Activated B cell treated with CpG ODN at 0.5 μM for 24 hours (primary cell): ENCODE measurements around the gene ADM. TPM values are rescaled to one million over a fixed set of nuclear protein-coding genes. Genes with fewer than 3 reads are reported as not detected.

Experiments
- ATAC-seq: fragments of 200-7000 bp; cut with Tn5 transposase; one replicate; pipeline ENCODE4 v1.10.0; 2021; ENCODE audit warnings: low read depth, mild to moderate bottlenecking, moderate library complexity
- CTCF ChIA-PET: fragments of 350-600 bp; sonication (Branson Sonifier 250); formaldehyde crosslinking; loops from one replicate; lab custom pipeline; 2021; ENCODE audit warnings: antibody characterized with exemption; lab: Charles Lee
- POLR2A ChIA-PET: fragments of 350-600 bp; sonication (Branson Sonifier 250); formaldehyde crosslinking; loops from one replicate; lab custom pipeline; 2021; ENCODE audit warnings: antibody characterized with exemption; lab: Charles Lee
- DNase-seq: peaks from one replicate; pipeline ENCODE4 v3.0.0; 2022
- H3K27ac Mint-ChIP-seq: one replicate; pipeline ENCODE4 v1.8.0; 2020; ENCODE audit warnings: mixed read lengths
- H3K27me3 Mint-ChIP-seq: one replicate; pipeline ENCODE4 v1.8.0; 2021; ENCODE audit warnings: mixed read lengths
- H3K36me3 Mint-ChIP-seq: one replicate; pipeline ENCODE4 v1.8.0; 2021; ENCODE audit warnings: low read depth, mixed read lengths
- H3K4me1 Mint-ChIP-seq: one replicate; pipeline ENCODE4 v1.8.0; 2021; ENCODE audit warnings: mixed read lengths
- H3K4me3 Mint-ChIP-seq: one replicate; pipeline ENCODE4 v1.8.0; 2020; ENCODE audit warnings: mild to moderate bottlenecking, mixed read lengths
- H3K9me3 Mint-ChIP-seq: one replicate; pipeline ENCODE4 v1.8.0; 2020; ENCODE audit warnings: mixed read lengths
- CTCF ChIP-seq: fragments of 200-600 bp; IDR thresholded peaks from one replicate; pipeline ENCODE4 v1.8.0; 2022; ENCODE audit warnings: antibody characterized with exemption, mild to moderate bottlenecking
- intact Hi-C: fragments of 100-400 bp; cut with micrococcal nuclease; formaldehyde crosslinking; loops from one replicate; pipeline ENCODE4 v1.15.1; 2024
- total RNA-seq: library from RNA; stranded (reverse); gene quantifications from 2 replicates; pipeline ENCODE4 v1.2.3, GENCODE V29; 2022

The ADM gene
- total RNA-seq, 1 donor from 2014 or later, result 1.2 TPM

- no peak for DNase-seq
- H3K4me1 Mint-ChIP-seq, result peaks cover 5% of the 10 kb centered on the region
- H3K27ac Mint-ChIP-seq, result no peak overlapping the region
- H3K36me3 Mint-ChIP-seq, result no peaks in the 10 kb centered on the region
- intact Hi-C loops, result no loop called here
- peaks cover 12% of the 10 kb centered on the region for H3K27me3 Mint-ChIP-seq
- ATAC-seq, result no peak
- TF ChIP-seq CTCF, result no peak
- no peak overlapping the region for H3K4me3 Mint-ChIP-seq
- no peaks in the 10 kb centered on the region for H3K9me3 Mint-ChIP-seq
- POLR2A ChIA-PET, result no interaction called here
- CTCF ChIA-PET, result interaction anchor here (1.6 kb wide), 1 partner anchor 42 kb away, joined by 4 read pairs; no protein-coding TSS in a partner anchor
Observed at GRCh38 chr11:10350334-10350733, 45.5 kb downstream of the ADM start.

GRCh38 chr11:10351435-10351764 lies 46.5 kb downstream of the ADM start:
- H3K4me3 Mint-ChIP-seq, result no peak overlapping the region
- peaks cover 14% of the 10 kb centered on the region for H3K27me3 Mint-ChIP-seq
- no peaks in the 10 kb centered on the region for H3K9me3 Mint-ChIP-seq
- peaks cover 5% of the 10 kb centered on the region for H3K4me1 Mint-ChIP-seq
- no peak for DNase-seq
- POLR2A ChIA-PET, result no interaction called here
- intact Hi-C loops, result no loop called here
- ATAC-seq, result no peak
- CTCF ChIA-PET, result no interaction called here
- no peak for TF ChIP-seq CTCF
- H3K36me3 Mint-ChIP-seq, result no peaks in the 10 kb centered on the region
- no peak overlapping the region for H3K27ac Mint-ChIP-seq

GRCh38 chr11:10351765-10352641 lies 47.1 kb downstream of the ADM start:
- Mint-ChIP-seq H3K4me3 (no peak overlapping the region), H3K36me3 (no peaks in the 10 kb centered on the region), H3K4me1 (peaks cover 5% of the 10 kb centered on the region), H3K9me3 (no peaks in the 10 kb centered on the region), H3K27me3 (peaks cover 17% of the 10 kb centered on the region), H3K27ac (no peak overlapping the region)
- CTCF ChIA-PET, result no interaction called here
- intact Hi-C loops, result no loop called here
- ATAC-seq (no peak), DNase-seq (no peak)
- no peak for TF ChIP-seq CTCF
- POLR2A ChIA-PET, result no interaction called here

- Mint-ChIP-seq H3K36me3 (no peaks in the 10 kb centered on the region), H3K27ac (no peak overlapping the region), H3K4me1 (peaks cover 5% of the 10 kb centered on the region), H3K27me3 (peaks cover 18% of the 10 kb centered on the region), H3K9me3 (no peaks in the 10 kb centered on the region), H3K4me3 (no peak overlapping the region)
- intact Hi-C loops, result no loop called here
- ATAC-seq, result no peak
- POLR2A ChIA-PET, result no interaction called here
- DNase-seq, result no peak
- no peak for TF ChIP-seq CTCF
- CTCF ChIA-PET, result no interaction called here
Observed at GRCh38 chr11:10352921-10353550, 48.2 kb downstream of the ADM start.

GRCh38 chr11:10354389-10354788 lies 49.5 kb downstream of the ADM start:
- POLR2A ChIA-PET, result no interaction called here
- DNase-seq (no peak), ATAC-seq (no peak)
- intact Hi-C loops, result no loop called here
- Mint-ChIP-seq H3K27ac (no peak overlapping the region), H3K9me3 (no peaks in the 10 kb centered on the region), H3K4me1 (peaks cover 5% of the 10 kb centered on the region), H3K4me3 (no peak overlapping the region), H3K27me3 (peaks cover 20% of the 10 kb centered on the region), H3K36me3 (no peaks in the 10 kb centered on the region)
- no peak for TF ChIP-seq CTCF
- CTCF ChIA-PET, result interaction anchor here (1.1 kb wide), 1 partner anchor 12 kb away, joined by 3 read pairs; no protein-coding TSS in a partner anchor
